ENCODE results near the gene TRIM42. TPM values are rescaled to one million over a fixed set of nuclear protein-coding genes. Genes with fewer than 3 reads are reported as not detected.

TRIM42 gene
- total RNA-seq, result not detected

- DNase-seq (ENCODE audit: low spot score), result no peak
These were observed at the start of gene TRIM42 for GRCh38 chr3:140677764-140678163. TSS of gene TRIM42 (plus strand) at chr3:140678064. CDS start at chr3:140678230, 166 bp downstream.

DNA sequence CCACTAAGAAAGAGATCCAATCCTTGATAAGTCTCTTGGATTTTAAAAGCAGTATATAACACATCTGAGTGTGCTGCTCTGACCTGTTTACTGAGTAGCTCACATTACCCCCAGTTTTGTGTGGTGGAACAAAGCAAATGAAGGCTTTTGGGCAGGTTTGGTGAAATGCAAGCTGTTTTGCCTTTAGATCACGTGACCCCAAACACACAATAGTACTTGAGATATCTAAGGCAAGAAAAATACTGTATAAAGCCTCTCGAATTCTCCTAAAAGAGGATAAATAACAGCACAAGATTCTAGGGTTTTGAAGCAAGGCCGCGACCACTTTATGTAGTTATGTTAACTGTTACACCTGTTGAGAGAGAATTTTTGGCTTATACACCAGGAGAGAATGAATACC lies 49.3 kb upstream of the TRIM42 start:
- DNase-seq (ENCODE audit: low spot score), result no peak

DNA sequence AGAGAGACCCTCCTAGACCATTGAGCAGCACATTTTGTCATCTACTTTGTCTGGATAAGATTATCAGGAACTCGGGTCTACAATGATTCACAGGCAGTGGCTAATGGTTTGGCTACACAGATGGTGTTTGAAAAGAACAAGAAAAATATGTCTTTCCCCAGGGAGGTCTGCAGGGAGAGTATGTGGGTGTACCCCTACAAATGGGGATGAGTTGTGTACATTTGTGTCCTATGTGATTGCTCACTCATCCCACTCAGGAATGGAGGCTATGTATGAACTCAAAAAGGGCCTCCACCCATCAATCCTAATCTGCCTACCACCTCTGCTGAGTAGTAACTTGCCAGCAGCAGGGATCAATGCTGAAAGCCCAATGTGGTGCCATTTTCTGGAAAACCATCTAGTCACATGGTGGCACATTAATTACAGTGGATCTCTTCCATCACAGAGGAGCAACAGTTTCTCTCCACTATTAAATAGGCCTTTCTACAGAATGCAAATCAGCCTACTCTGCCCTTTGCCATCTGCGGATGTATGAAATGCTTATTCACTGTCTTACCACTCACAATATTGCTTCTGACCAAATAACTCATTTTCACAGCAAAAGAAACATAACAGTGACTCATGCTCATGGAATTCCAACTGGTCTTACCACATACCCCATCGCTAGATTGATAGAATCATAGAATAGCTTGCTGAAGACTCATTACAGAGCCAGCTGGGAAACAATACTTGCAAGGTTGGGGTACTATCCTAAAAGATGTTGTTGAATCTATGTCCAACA lies 48.3 kb upstream of the TRIM42 start:
- no peak for DNase-seq (ENCODE audit: low spot score)

GRCh38 chr3:140630366-140630765 lies 47.5 kb upstream of the TRIM42 start:
- DNase-seq (ENCODE audit: low spot score), result no peak

DNA sequence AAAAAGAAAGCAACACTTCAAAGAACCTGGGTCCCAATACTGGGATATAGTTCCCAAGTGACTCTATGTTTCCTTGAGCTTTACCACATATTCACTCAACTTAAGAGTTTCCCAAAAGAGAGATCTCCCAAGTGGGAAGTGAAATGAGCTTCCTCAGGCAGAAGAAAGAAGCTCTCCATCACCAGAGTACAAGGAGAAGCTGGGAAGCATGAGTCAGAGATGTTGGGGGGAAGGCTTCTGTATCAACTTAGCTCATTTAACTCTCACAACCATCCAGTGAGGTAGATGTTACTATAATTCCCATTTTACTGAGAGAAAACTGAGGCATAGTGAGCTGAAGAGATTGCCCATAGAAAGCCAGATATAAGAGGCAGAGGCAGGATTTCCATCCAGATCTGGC lies 47.0 kb upstream of the TRIM42 start:
- DNase-seq (ENCODE audit: low spot score), result no peak

GRCh38 chr3:140635276-140635675 lies 42.6 kb upstream of the TRIM42 start:
- no peak for DNase-seq (ENCODE audit: low spot score)

GRCh38 chr3:140636406-140637138 lies 41.3 kb upstream of the TRIM42 start:
- no peak for DNase-seq (ENCODE audit: low spot score)

DNA sequence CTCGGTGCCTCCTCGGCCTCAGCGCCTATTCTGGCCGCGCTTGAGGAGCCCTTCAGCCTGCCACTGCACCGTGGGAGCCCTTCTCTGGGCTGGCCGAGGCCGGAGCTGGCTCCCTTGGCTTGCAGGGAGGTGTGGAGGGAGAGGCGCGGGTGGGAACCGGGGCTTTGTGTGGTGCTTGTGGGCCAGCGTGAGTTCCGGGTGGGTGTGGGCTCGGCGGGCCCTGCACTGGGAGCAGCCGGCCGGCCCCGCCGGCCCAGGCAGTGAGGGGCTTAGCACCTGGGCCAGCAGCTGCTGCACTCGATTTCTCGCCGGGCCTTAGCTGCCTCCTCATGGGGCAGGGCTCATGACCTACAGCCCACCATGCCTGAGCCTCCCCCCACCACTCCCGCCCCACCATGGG lies 26.6 kb upstream of the TRIM42 start:
- no peak for DNase-seq (ENCODE audit: low spot score)

- no peak for DNase-seq (ENCODE audit: low spot score)
These were observed 22.2 kb upstream of the TRIM42 start for GRCh38 chr3:140655678-140656077.

- no peak for DNase-seq (ENCODE audit: low spot score)
These were observed 13.8 kb upstream of the TRIM42 start for GRCh38 chr3:140664111-140664510.

DNA sequence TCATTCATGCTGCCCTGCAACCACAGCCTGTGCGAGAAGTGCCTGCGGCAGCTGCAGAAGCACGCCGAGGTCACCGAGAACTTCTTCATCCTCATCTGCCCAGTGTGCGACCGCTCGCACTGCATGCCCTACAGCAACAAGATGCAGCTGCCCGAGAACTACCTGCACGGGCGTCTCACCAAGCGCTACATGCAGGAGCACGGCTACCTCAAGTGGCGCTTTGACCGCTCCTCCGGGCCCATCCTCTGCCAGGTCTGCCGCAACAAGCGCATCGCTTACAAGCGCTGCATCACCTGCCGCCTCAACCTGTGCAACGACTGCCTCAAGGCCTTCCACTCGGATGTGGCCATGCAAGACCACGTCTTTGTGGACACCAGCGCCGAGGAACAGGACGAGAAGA lies 4.7 kb downstream of the TRIM42 start:
- no peak for DNase-seq (ENCODE audit: low spot score)

DNA sequence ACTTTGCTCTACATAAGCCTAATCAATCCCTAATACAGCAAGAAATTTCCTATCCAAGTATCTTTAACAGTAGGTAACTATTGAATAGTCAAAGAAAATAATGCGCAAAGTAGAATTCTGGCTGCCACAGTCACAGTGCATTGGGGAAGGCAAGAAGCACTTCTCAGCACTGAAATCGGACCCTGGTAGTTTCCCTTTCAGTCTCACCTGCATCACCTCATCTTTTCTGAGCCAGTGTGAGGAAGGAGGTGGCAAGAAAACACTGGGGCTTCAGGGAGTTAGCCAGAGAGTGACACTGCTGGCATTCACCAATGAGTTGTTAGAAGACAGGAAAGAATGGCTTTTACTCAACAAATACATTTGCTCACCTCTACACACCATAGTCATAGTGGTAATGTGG lies 8.3 kb downstream of the TRIM42 start:
- DNase-seq (ENCODE audit: low spot score), result no peak

DNA sequence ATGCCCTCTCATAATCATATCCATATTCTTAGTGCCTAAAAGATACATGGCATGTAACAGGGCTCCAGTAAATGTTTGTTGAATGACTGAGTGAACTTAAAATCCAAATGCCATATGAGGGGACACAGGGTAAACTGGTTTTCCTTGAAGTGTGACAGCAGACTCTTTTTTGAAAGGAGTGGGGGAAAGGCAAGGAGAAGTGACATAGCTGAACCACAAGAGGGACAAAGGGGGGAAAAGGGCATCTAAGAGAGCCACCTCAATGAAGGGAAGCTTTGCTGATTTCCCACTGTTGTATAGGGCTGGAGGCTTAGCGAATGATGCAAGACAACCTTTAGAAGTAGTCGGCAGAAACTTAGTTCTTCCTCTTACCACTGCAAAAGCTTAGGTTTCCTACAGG lies 9.1 kb downstream of the TRIM42 start:
- DNase-seq (ENCODE audit: low spot score), result no peak

DNA sequence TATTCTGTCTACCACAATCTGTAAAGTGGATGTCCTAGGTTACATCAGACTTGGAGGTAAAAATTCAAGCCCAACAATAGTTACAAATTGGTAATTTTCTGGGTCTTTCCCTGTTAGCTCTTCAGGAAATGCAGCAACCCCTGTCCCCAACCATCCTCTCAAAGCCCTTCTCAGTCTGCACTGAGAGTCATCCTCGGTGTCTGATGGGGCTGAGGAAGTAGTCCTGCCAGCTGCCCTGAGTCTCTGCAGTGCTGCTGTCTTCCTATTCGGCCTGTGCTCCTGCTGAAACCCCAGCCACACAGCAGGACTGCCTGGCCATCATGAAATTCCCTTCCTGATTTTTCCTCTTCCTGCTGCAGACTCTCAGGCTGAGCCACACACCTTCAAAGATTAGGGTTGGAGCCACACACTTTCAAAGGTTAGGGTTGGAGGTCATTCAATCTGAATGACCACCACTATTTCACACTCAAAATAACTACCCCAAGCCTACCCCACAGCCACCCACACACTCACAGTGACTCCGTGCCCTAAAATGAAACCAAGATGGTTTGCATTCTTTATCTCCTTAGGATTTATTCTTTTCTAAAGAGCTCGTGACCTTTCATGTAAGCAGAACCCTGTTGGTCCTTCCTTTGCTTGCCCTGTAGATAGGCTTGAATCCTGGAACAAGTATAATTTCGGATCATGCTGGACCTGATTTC lies 17.6 kb downstream of the TRIM42 start:
- no peak for DNase-seq (ENCODE audit: low spot score)

DNA sequence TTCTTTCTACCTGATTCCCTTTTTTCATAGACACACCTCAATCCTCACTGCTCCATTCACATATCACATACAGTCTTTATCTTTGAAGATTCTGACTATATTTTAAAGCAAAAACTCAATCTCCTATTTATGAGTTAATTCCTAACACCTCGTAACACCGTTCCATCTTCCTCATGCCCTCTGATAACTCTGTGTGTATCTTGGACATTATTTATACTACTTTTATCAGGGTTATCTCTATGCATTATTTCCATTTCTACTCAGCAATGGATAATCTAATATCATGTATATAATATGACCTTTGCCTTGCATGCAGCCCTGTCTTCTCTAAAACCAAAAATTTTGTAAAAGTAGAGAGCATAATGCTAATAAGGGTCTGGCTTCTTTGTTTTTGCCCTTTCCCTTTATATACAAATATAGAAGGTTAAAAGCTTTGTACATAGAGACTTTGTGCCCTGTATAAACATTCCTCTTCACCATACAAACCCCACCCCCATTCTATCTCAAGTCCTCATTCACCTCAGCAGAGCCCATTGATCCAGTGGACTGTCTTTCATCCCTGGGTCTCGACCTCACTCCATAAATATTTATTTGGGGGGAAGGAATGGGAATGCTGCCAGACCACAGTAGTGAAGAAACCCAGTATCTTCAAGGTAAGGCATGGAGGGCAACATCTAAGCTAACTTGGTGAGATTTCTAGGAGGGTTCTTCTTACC lies 21.8 kb downstream of the TRIM42 start:
- no peak for DNase-seq (ENCODE audit: low spot score)

- no peak for DNase-seq (ENCODE audit: low spot score)
These were observed 24.4 kb downstream of the TRIM42 start for GRCh38 chr3:140702281-140702680.

- no peak for DNase-seq (ENCODE audit: low spot score)
These were observed 25.6 kb downstream of the TRIM42 start for GRCh38 chr3:140703496-140703895.

GRCh38 chr3:140704733-140705132 lies 26.9 kb downstream of the TRIM42 start:
- no peak for DNase-seq (ENCODE audit: low spot score)

DNA sequence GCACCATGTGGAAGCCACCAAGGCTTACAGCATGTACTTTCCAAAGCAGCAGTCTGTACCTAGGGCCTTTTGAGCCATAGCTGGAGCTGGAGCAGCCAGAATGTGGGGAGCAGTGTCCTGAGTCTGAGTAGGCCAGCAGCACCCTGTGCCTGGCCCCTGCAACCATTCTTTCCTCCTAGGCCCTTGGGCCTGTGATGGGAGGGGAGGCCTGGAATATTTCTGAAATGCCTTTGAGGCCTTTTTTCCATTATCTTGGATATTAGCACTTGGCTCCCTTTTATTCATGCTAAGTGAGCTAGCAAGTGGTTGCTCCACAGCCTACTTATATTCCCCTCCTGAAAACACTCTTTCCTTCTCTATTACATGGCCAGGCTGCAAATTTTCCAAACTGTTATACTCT lies 28.1 kb downstream of the TRIM42 start:
- DNase-seq (ENCODE audit: low spot score), result no peak

- DNase-seq (ENCODE audit: low spot score), result no peak
These were observed 28.5 kb downstream of the TRIM42 start for GRCh38 chr3:140706360-140706759.

DNA sequence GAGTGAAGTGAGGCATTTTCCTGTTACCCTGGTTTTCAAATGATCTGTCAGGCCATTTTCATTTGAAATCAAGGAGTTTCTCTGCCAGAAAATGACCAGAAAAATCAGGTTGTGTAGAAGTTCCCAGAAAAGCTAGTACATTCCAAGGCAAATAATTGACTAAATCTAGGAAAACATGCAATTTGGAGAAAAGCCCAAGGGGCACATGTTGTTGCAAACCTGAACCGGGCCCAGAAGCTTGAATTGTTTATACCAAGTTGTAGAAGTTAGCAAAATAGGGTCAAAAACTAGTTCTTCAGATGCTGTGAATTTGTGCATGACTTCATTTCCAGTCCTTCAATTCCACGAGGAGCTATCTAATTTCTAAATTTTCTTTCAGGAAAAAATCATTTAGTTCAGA lies 31.0 kb downstream of the TRIM42 start:
- DNase-seq (ENCODE audit: low spot score), result no peak

GRCh38 chr3:140709751-140710150 lies 31.9 kb downstream of the TRIM42 start:
- DNase-seq (ENCODE audit: low spot score), result no peak
